GM12878 (cell line): ENCODE measurements around the gene MTHFD1L. TPM values are rescaled to one million over a fixed set of nuclear protein-coding genes. Genes with fewer than 3 reads are reported as not detected.

Experiments
- ATAC-seq: fragments of 200-7000 bp; cut with Tn5 transposase; 3 replicates; pipeline ENCODE4 v1.9.1; 2020; ENCODE audit warnings: mild to moderate bottlenecking, moderate library complexity
- BruUV-seq: library from RNA; stranded (reverse); fragments of 400-500 nt; replicated peaks from 2 replicates; lab custom pipeline; 2021; lab: Mats Ljungman, UMichigan
- CTCF ChIA-PET: fragments of 300-600 bp; sonication (Branson Sonifier 250); formaldehyde crosslinking; extraction: SDS; loops from one replicate; lab custom pipeline; 2021; ENCODE audit warnings: inconsistent platforms; lab: Yijun Ruan, JAX
- POLR2A ChIA-PET: fragments of 350-600 bp; formaldehyde crosslinking; extraction: SDS; loops from one replicate; lab custom pipeline; 2021; ENCODE audit warnings: inconsistent platforms; lab: Charles Lee
- RAD21 ChIA-PET: fragments of 300-600 bp; sonication (Branson Sonifier 250); formaldehyde crosslinking; loops from one replicate; lab custom pipeline; 2023; ENCODE audit warnings: antibody characterized with exemption; ENCODE audit not compliant: unreplicated experiment; lab: Charles Lee
- SMC1A ChIA-PET: fragments of 300-600 bp; sonication (Branson Sonifier 250); formaldehyde crosslinking; loops from one replicate; lab custom pipeline; 2023; ENCODE audit not compliant: unreplicated experiment, uncharacterized antibody; lab: Charles Lee
- DNase-seq: peaks from one replicate; pipeline ENCODE4 v3.0.0-alpha.2; 2011; ENCODE audit warnings: low read depth, low spot score
- FAIRE-seq: peaks from 3 replicates; lab custom pipeline; 2011; peaks lifted over from hg19 to GRCh38; lab: Jason Lieb, UNC
- H2AFZ ChIP-seq: 2 replicates; pipeline ENCODE4 v1.6.0; 2011; ENCODE audit warnings: low read depth, low read length, control low read depth; ENCODE audit not compliant: control insufficient read depth
- H3K27ac ChIP-seq: 2 replicates; pipeline ENCODE4 v1.5.1; 2011; ENCODE audit warnings: control low read depth; ENCODE audit not compliant: control insufficient read depth, insufficient read depth
- H3K27me3 ChIP-seq, 2 experiments: replicated peaks in 1 of 2; 2 replicates each; pipeline versions ENCODE4 v1.6.0 to v1.6.1; 2011; ENCODE audit warnings: low read length in 1 of 2; ENCODE audit not compliant: control insufficient read depth in 2 of 2, insufficient read depth in 2 of 2
- H3K36me3 ChIP-seq, 2 experiments: 2 replicates each; pipeline ENCODE4 v1.5.1; 2011; ENCODE audit warnings: low read length in 1 of 2; ENCODE audit not compliant: control insufficient read depth in 2 of 2, insufficient read depth in 2 of 2
- H3K4me1 ChIP-seq: 2 replicates; pipeline ENCODE4 v1.6.1; 2011; ENCODE audit warnings: mild to moderate bottlenecking, low read length, moderate library complexity, mixed read lengths; ENCODE audit not compliant: control insufficient read depth, insufficient read depth
- H3K4me2 ChIP-seq: 2 replicates; pipeline ENCODE4 v1.6.0; 2011; ENCODE audit warnings: control low read depth; ENCODE audit not compliant: control insufficient read depth, insufficient read depth
- H3K4me3 ChIP-seq: fragments of 200-600 bp; sonication (generic); 2 replicates; pipeline ENCODE4 v1.5.1; 2016
- H3K79me2 ChIP-seq: 2 replicates; pipeline ENCODE4 v1.6.0; 2011; ENCODE audit warnings: low read length; ENCODE audit not compliant: control insufficient read depth, insufficient read depth
- H3K9ac ChIP-seq: 2 replicates; pipeline ENCODE4 v1.8.0; 2011; ENCODE audit warnings: low read length, control low read depth, mixed read lengths; ENCODE audit not compliant: control insufficient read depth, insufficient read depth
- H3K9me3 ChIP-seq: replicated peaks from 3 replicates; pipeline ENCODE4 v1.5.1; 2011; ENCODE audit warnings: mild to moderate bottlenecking, low read length; ENCODE audit not compliant: control insufficient read depth, insufficient read depth
- H4K20me1 ChIP-seq: 2 replicates; pipeline ENCODE4 v1.6.0; 2011; ENCODE audit not compliant: control insufficient read depth, insufficient read depth
- POLR2AphosphoS2 ChIP-seq: IDR thresholded peaks from 2 replicates; pipeline ENCODE4 v1.6.1; 2011; ENCODE audit warnings: low read depth, mild to moderate bottlenecking, low read length, improper control_type of control experiment, moderate library complexity
- WGBS: methylation state at CpG from one replicate; pipeline ENCODE4 v1.1.6; 2016; ENCODE audit warnings: low lambda C conversion rate; ENCODE audit not compliant: insufficient replicate concordance, insufficient coverage; ENCODE audit errors: missing lambda C conversion rate; 5-methylcytosine and 5-hydroxymethylcytosine counted together
- in situ Hi-C: fragments of 300-500 bp; cut with MboI; formaldehyde crosslinking; loops from 9 replicates; pipeline ENCODE4 v1.14.3; 2018; ENCODE audit warnings: mixed read lengths
- intact Hi-C: fragments of 100-400 bp; cut with micrococcal nuclease; formaldehyde crosslinking; loops from one replicate; pipeline ENCODE4 v1.14.2; 2022; ENCODE audit not compliant: unreplicated experiment
- polyA plus RNA-seq, 11 experiments: library from polyadenylated mRNA; depleted of rRNA in 4 of 11; unstranded in 6 of 11; stranded (reverse) in 5 of 11; fragments of >200 nt; fragmentation: Nextera tagmentation in 4 of 11; fragmentation: Illumina TruSeq in 1 of 11; extraction: Ambion mirVana in 4 of 11; extraction: Trizol in 1 of 11; gene quantifications; 1 replicate in 1 of 11; 2 replicates in 10 of 11; pipeline versions ENCODE4 v1.2.1 to v1.2.3, GENCODE V29; 2011 to 2016; ENCODE audit warnings: inconsistent platforms in 2 of 11, missing spikeins in 2 of 11, low read depth in 1 of 11
- total RNA-seq, 4 experiments: library from RNA; depleted of rRNA in 3 of 4; stranded (reverse); fragments of >200 nt in 3 of 4; fragmentation: Illumina TruSeq in 1 of 4; extraction: Trizol in 1 of 4; gene quantifications; 2 replicates each; pipeline versions ENCODE4 v1.2.1 to v1.2.3, GENCODE V29; 2013 to 2021
- TF ChIP-seq, protein P1 (sequence below): fragments of 450-650 bp; IDR thresholded peaks from 2 replicates; pipeline ENCODE4 v1.6.1; 2017; ENCODE audit warnings: antibody characterized with exemption, mild to moderate bottlenecking, moderate library complexity
- TF ChIP-seq, protein P2 (sequence below): fragments of 150-350 bp; IDR thresholded peaks from 2 replicates; pipeline ENCODE4 v1.6.1; 2016; ENCODE audit warnings: low read depth, low read length

Gene MTHFD1L
- total and polyA plus RNA-seq, 10 of the 15 experiments (the other 5 are each of a cell fraction or from before 2014, with no cell fraction given) = 11.7 to 75.5 (median 28.8) TPM

DNA sequence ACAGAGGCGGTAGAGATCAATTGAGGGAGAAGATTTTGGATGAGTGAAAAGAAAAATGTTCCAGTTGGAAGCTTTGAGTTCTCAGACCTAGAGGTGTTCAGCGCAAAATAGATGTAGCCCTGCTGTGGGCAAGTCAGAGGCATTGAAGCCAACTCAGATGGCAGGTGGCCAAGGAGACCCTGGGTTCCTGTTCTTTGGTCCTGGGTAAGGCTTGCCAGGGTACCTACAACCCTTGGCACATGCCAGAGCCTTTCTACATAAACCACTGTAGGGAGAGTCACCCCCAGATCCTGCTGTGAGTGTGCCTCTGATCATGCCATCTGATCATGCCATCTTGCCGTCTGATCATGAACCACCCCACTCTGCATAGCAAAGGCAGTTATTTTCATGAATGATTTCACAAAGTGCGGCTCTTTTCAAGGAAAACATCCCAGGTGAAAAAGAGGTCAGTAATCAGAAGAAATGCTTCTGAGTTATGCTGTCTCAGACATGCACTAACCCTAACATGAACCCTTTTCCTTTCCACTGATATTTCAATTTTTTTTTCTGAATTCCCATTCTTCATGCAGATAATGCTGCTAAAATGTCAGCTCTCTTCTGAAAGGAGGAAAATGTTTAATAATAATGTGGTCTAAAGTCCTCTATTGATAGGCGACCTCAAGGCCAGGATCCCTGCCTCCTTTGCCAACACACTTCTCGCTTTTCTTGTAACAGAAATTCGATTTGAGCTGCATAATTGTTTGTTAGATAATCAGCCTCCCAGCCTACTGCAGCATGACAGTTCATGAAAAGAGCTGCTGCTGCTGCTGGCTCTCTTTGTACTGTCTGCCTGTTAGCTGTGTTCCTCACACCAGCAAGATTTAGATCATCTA lies 153.6 kb downstream of the MTHFD1L start (continued):
- TF ChIP-seq, protein P1, sequence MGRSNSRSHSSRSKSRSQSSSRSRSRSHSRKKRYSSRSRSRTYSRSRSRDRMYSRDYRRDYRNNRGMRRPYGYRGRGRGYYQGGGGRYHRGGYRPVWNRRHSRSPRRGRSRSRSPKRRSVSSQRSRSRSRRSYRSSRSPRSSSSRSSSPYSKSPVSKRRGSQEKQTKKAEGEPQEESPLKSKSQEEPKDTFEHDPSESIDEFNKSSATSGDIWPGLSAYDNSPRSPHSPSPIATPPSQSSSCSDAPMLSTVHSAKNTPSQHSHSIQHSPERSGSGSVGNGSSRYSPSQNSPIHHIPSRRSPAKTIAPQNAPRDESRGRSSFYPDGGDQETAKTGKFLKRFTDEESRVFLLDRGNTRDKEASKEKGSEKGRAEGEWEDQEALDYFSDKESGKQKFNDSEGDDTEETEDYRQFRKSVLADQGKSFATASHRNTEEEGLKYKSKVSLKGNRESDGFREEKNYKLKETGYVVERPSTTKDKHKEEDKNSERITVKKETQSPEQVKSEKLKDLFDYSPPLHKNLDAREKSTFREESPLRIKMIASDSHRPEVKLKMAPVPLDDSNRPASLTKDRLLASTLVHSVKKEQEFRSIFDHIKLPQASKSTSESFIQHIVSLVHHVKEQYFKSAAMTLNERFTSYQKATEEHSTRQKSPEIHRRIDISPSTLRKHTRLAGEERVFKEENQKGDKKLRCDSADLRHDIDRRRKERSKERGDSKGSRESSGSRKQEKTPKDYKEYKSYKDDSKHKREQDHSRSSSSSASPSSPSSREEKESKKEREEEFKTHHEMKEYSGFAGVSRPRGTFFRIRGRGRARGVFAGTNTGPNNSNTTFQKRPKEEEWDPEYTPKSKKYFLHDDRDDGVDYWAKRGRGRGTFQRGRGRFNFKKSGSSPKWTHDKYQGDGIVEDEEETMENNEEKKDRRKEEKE = no peak
- TF ChIP-seq POLR2AphosphoS2 = no peak

- no peaks in the 10 kb centered on the region for H3K4me1 ChIP-seq
- ChIA-PET CTCF (interaction anchor here (1.6 to 2.9 kb wide), 2 partner anchors 7 to 303 kb away, joined by 6 to 15 read pairs; no protein-coding TSS in a partner anchor), SMC1A (no interaction called here), RAD21 (no interaction called here), POLR2A (interaction anchor here (1.1 kb wide), 1 partner anchor 17 kb away, joined by 6 read pairs; no protein-coding TSS in a partner anchor)
- no peak overlapping the region for H3K27ac ChIP-seq
- no peak overlapping the region for H3K4me3 ChIP-seq
- in situ Hi-C loops = no loop called here
- no peak overlapping the region for H2AFZ ChIP-seq
- H3K4me2 ChIP-seq = no peak overlapping the region
- no peaks in the 10 kb centered on the region for H3K27me3 ChIP-seq
- peaks cover 2 to 19% of the 10 kb centered on the region in 2 experiments for H3K36me3 ChIP-seq
- no peaks in the 10 kb centered on the region for H4K20me1 ChIP-seq
- TF ChIP-seq, protein P2, sequence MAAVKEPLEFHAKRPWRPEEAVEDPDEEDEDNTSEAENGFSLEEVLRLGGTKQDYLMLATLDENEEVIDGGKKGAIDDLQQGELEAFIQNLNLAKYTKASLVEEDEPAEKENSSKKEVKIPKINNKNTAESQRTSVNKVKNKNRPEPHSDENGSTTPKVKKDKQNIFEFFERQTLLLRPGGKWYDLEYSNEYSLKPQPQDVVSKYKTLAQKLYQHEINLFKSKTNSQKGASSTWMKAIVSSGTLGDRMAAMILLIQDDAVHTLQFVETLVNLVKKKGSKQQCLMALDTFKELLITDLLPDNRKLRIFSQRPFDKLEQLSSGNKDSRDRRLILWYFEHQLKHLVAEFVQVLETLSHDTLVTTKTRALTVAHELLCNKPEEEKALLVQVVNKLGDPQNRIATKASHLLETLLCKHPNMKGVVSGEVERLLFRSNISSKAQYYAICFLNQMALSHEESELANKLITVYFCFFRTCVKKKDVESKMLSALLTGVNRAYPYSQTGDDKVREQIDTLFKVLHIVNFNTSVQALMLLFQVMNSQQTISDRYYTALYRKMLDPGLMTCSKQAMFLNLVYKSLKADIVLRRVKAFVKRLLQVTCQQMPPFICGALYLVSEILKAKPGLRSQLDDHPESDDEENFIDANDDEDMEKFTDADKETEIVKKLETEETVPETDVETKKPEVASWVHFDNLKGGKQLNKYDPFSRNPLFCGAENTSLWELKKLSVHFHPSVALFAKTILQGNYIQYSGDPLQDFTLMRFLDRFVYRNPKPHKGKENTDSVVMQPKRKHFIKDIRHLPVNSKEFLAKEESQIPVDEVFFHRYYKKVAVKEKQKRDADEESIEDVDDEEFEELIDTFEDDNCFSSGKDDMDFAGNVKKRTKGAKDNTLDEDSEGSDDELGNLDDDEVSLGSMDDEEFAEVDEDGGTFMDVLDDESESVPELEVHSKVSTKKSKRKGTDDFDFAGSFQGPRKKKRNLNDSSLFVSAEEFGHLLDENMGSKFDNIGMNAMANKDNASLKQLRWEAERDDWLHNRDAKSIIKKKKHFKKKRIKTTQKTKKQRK = no peak
- no peaks in the 10 kb centered on the region for H3K9me3 ChIP-seq
- H3K79me2 ChIP-seq = no peaks in the 10 kb centered on the region
- no peak overlapping the region for H3K9ac ChIP-seq
- intact Hi-C loops = no loop called here
- DNase-seq = no peak
- ATAC-seq = no peak
- no TSS peak for BruUV-seq
- FAIRE-seq = no peak
- WGBS = 98% methylated on average over 4 of the region's 4 CpGs
Observed at GRCh38 chr6:151021896-151022295, 156.4 kb downstream of the MTHFD1L start.
